Measurements from ENCODE around the gene TBK1.
A peak's percentile ranks its signal among the peaks of the same experiment; 100 is the strongest.
"Not testable (repeated sequence)": the region's sequence is repeated elsewhere in the genome, so short reads cannot be mapped to it uniquely, and the experiment has no call there.

The TBK1 gene

DNA sequence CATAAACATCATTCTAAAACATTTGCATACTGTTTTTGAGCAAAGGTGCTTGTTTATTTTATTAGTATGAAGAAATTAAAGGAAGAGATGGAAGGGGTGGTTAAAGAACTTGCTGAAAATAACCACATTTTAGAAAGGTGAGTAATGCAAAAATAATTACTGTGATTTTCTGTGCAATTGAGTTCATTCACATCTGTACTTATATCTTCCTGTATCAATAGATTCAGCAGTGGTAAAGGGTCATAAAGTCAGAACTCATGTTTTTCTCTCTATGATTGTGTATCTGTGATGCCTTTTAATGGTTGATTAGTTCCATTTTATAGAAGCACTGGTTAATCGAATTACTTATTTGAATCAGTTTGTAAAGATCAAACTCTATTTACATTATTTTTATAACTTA lies 46.0 kb downstream of the TBK1 start:
- no peak for DNase-seq

DNA sequence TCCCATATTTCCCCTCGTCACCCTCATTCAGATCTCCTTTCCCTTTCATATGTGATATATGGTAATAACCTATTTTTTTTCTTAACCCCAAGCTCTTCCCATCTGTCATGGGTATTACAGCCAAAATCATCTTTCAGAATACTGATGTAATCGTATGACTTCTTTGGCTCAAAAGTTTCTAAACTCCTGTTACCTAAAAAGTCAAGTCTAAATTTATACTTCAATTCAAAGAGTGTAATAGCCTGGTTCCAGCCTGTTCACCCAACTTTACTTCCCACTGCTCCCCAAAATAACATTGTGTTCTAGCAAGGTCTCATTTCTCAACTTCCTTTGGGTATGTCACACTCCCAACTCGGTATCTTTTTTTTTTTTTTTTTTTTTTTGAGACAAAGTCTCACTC lies 48.5 kb downstream of the TBK1 start:
- DNase-seq, result no peak

DNA sequence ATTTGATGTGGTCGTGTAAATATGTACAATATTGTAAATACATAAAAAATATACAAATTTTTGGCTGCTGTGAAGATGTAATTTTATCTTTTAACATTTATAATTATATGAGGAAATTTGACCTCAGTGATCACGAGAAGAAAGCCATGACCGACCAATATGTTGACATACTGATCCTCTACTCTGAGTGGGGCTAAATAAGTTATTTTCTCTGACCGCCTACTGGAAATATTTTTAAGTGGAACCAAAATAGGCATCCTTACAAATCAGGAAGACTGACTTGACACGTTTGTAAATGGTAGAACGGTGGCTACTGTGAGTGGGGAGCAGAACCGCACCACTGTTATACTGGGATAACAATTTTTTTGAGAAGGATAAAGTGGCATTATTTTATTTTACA lies 49.6 kb downstream of the TBK1 start:
- DNase-seq, result no peak

DNA sequence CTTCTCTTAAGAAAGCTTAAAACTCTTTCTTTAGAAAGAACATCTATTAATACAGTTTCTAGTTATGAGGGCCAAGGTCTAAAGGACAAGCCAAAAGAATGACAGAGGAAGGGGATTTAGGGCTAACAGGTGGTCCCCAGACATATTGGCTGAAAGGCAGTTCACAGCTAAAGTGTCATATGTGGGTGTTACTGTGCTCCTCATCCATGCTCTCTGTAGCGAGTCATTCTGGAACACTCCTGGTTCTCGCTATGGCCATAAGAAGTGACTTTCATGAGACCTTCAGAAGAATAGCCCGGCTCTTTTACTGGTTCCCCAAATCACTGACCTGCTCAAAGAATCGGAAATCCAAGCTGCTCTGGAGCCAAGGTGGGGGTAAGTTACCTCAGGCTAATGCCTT lies 55.0 kb downstream of the TBK1 start:
- DNase-seq, result no peak

DNA sequence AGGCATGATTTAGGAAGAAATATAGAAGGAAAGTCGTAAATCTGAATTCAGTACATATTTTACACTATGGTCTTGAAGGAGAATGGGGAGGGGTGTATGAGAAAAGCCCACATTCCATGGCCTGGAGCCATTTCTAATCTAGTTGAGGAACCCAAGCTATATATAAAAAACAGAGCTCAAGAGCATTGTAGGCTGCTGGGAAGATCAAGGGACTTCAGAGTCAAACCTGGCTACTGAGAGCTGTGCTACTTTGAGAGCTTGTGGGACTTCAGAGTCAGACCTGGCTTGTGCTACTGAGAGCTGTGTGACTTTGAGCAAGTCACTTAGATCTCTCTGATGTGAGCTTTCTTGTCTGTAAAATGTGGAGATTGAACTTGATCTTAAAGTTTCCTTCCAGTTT lies 58.7 kb downstream of the TBK1 start:
- DNase-seq, result no peak

DNA sequence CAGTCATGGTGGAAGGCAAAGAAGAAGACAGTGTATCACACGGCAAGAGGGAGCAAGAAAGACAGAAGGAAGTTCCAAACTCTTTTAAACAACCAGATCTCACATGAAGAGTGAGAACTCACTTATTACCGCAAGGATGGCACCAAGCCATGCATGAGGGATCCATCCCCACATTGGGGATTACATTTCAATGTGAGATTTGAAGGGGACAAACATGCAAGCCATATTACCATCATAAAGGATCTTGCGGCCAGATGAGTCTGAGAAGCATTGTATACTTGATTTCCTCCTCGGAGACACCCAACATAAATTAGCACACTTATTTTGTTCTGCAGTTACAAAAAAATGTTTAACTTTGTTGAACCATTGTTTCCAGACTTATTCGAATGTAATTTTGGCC lies 66.5 kb downstream of the TBK1 start:
- DNase-seq, result no peak

DNA sequence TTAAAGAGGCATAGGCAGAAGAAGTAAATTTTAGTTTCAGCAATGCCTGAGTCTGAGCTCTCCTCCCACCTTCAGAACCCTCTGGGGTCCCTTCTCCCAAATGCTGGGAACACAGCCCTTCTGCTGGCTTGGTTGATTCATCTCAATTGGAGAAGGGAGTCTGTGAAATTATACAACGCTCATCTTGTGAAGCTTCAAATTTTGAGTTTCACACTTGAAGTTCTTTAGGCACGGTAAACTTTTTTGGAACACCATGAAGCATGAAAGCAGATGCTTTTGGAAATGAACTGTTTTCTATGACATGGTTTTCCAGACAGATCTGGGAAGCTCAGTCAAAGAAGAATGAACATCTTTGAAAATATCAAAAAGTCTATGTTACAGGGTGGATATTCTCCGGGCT lies 69.9 kb downstream of the TBK1 start:
- no peak for DNase-seq

DNA sequence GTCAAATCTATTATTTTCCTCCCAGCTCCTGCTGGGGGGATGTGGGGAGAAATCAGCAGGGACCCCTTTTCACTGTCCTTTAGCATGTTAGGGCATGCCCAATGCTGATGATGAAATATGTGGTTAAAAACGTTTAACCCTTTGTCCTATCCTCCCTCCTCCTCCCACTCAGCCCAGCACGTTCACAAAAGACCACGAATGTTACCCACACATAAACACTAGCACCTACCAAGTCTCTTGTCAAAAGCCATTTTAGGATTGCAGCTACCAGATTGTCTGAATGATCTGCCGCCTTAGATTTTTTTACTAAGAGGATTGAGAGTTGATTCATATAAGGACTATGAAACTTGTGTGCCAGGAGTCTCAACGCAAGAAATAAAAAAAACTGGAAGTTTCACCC lies 70.4 kb downstream of the TBK1 start:
- DNase-seq, result peak; percentile 67

DNA sequence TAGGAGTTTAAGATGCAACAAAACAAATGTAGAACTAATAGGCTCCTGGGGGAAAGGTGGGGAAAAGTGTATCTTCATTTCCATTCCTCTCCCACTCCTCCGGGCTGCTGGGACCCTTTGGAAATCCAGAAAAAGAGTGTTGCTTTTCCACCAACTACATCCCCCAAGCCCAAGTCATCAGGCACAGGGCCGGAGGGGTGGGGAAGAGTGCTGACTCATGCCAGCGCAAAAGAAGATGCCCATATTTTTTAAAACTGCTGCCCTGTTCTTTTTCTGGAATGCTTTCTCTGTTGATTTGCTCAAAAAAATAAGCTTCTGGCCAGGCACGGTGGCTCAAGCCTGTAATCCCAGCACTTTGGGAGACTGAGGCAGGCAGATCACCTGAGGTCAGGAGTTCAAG lies 70.9 kb downstream of the TBK1 start:
- no peak for DNase-seq

DNA sequence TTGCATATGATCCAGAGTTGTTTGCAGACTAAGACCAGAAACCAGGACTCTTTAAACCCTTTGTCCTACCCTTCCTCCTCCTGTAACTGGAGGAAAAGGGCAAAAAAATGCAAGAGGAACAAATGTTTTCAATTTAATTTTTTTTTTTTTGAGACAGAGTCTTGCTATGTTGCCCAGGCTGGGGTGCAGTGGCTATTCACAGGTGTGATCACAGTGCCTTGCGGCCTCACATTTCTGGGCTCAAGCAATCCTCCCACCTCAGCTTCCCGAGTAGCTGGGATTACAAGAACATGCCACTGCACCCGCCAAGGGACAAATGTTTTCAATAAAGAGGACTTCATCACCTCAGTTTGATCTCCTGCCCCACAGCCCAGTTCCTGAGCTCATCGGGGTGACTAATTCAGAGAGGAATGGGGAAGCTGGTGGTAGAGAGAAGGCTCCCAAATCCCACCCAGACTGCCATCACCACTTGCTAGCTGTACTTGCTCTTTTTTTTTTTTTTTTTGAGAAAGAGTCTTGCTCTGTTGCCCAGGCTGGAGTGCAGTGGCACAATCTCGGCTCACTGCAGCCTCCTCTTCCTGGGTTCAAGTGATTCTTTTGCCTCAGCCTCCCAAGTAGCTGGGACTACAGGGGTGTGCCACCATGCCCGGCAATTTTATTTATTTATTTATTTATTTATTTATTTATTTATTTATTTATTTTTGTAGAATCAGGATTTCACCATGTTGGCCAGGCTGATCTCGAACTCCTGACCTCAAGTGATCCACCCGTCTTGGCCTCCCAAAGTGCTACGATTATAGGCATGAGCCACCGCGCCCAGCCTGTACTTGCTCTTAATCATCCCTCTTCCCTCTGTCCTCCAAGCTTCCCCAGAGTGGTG lies 71.9 kb downstream of the TBK1 start:
- DNase-seq, result not testable (repeated sequence)

DNA sequence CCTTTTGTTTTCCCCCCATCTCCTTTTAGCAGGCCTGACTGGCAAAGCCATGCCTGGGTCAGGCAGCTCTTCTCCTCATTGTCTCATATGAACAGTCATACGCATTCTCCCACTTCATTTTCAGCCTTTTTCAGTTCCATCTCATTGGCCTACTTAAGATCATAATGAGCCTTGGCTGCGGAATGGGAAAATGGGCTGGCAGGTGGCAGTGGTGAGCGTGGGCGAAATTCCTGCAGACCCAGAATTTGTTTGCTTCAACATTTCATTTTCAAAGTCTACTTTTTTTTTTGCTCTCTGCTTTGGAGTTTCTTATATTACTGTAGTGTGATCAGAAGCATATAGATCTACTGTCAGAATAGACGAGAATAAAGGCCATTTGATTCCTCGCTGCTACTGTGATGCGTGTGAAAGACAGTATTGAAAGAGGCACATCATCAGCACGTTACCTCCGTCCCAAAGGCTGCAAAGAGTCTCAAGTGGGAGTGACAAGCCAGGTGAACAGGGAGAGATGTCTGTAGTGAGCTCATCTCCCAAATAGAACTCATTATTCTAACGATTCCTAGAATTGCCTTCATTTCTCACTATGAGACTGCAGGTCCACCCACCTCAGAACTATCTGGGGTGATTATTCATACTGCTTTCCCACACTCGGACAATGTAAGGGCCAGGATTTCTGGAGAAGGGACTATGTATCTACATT lies 73.7 kb downstream of the TBK1 start:
- DNase-seq, result peak; percentile 18

DNA sequence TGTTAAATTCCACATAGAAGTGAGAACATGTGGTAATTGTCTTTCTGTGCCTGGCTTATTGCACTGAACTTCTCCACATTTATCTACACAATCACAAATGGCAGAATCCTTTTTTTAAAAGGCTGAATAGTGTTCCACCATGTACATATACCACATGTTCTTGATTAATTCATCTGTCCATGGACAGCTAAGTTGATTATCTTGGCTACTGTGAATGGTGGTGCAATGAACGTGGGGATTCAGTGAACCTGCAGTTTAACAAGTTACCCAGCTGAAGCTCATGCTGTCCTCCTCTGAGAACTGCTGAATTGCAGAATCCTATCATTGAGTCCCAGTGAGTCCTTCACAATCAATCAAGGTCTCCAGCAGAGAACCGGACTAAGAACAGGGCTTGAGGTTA lies 74.9 kb downstream of the TBK1 start:
- no peak for DNase-seq

DNA sequence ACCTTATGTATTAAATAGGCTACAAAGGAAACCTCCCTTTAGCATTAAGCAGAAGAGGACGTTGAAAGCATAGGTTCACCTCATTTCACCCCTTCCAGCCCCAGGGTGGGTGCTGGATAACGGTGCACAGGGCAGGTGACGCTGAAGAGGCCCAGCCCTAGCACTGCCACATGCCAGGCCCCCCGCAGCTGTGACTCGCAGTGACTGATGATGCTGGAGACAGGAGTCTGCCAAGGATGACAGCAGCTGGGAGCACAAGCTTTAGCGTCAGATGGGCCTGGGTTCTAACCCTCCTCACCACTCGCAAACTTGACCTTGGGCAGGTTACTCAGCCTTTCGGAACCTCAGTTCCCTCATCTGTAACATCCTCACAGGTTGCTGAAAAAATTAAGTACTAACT lies 76.7 kb downstream of the TBK1 start:
- no peak for DNase-seq

DNA sequence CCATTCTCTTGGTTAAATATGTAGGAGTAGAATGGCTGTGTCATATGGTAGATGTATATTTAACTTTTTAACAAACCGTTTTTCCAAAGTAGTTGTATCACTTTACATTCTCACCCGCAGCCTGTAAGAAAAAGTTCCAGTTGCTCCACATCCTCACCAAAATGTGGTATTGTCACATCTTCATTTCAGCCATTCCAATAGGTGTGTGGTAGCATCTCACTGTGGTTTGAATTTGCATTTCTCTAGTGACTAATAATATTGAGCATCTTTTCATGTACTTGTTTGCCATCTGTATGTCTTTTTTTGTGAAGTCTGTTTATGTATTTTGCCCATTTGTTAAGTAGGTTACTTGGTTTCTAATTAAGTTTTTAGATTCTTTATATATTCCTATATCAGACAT lies 78.6 kb downstream of the TBK1 start:
- DNase-seq, result no peak

DNA sequence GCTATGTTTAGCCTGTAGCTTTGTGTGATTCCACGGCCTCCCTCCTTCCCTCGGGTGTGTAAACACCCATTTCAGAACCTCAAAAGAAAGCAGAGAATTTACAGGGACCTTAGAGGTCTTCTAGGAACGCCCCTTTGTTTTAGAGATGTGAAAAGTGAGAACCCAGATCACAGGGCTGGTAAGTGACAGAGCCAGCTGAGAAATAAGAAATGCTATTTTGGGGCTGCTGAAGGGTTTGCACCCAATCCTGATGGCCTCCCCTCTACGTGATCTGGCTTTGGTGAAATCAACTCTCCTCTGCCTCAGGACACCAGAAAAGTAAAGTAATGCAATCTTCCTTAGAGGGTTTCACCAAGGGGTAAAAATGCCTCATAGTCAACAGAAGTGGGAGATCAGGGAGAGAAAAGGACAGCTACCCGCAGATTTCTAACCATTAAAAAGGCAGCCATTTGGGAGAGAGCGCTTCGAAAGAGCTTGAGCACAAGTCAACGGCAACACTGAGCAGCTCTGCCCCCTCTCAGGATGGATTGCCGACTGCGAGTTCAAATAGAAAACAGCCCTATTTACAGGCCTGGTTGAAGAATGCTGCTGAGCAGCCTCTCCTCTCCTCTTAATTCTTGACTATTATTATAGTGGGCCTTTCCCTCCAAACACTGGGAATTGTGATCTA lies 79.9 kb downstream of the TBK1 start:
- DNase-seq, result peak; percentile 55

DNA sequence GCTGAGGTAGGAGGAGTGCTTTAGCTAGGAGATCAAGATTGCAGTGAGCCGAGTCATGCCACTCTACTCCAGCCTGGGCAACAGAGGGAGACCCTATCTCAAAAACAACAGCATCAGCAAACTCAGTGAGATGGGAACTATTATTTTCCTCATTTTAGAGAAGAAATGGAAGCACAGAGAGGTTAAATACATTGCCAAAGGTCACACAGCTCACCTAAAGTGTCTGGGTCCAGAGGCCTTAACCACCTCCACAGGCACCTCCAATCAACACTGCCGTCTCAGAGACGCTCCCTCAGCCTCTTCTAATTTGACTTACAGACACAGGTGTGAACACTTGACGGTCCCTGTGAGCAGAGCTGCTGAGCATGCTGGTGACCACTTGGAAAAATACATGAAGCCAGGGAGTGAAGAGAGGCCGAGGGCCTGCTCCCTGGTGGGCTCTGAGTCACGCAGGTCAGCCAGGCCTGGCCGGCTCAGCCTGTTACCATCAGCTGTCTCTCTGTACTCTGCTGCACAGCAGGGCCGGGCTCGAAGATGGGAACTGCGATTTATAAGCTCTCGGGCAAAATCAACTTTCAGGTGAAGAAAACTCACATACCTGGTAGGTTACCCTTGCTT lies 80.9 kb downstream of the TBK1 start:
- DNase-seq, result no peak

DNA sequence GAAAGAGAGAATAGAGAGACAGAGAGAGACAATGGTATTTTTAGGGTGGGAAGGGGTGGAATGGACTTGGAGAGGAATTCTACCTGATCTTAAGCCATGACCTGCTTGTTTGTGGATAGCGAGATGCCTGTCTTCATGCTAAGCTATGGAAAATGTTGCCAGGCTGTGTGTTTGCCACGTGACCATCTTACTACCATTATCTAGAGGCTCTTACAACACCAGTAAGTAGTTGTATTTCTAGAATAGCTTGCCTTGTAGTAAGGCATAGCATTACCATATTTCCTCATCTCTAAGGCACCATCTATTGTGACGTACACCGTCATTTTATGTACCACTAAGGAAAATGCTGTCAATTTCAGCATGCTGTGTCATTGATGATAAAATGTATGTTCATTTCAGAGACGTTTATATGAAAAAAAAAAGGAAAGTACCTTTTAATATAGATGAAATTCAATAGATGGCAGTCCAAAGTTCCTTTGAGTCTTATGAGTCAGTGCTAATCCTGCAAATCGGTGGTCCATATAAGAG lies 82.8 kb downstream of the TBK1 start:
- DNase-seq, result no peak

DNA sequence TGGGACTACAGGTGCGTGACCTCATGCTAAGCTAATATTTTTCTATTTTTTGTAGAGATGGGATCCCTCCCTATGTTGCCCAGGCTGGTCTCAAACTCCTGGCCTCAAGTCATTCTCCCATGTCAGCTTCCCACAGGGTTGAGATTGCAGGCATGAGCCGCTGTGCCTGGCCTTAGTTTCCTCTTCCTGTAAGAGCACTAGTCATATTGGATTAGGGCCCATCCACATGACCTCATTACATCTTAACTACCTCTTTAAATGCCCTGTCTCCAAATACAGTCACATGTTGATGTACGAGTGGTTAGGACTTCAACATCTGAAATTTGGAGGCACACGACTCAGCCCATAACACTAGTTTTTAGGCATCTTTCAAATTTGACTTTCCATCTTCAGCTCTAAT lies 86.2 kb downstream of the TBK1 start:
- no peak for DNase-seq

DNA sequence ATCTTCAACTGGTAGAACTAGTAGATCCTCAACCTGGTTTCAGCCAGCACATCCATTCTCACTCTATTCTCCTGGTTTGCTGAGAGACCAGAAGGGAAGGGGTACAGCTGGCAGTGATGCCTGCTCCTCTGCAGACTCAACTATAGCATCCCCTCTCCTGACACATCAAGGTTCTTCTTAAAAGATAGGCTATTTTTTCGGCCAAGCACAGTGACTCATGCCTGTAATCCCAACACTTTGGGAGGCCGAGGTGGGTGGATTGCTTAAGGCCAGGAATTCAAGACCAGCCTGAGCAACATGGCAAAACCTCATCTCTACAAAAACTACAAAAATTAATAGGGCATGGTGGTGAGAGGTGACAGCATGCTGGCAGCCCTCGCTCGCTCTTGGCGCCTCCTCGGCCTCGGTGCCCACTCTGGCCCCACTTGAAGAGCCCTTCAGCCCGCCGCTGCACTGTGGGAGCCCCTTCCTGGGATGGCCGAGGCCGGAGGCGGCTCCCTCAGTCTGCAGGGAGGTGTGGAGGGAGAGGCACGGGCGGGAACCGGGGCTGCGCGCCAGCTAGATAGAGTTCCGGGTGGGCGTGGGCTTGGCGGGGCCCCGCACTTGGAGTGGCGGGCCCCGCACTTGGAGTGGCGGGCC lies 90.6 kb downstream of the TBK1 start:
- not testable (repeated sequence) for DNase-seq

DNA sequence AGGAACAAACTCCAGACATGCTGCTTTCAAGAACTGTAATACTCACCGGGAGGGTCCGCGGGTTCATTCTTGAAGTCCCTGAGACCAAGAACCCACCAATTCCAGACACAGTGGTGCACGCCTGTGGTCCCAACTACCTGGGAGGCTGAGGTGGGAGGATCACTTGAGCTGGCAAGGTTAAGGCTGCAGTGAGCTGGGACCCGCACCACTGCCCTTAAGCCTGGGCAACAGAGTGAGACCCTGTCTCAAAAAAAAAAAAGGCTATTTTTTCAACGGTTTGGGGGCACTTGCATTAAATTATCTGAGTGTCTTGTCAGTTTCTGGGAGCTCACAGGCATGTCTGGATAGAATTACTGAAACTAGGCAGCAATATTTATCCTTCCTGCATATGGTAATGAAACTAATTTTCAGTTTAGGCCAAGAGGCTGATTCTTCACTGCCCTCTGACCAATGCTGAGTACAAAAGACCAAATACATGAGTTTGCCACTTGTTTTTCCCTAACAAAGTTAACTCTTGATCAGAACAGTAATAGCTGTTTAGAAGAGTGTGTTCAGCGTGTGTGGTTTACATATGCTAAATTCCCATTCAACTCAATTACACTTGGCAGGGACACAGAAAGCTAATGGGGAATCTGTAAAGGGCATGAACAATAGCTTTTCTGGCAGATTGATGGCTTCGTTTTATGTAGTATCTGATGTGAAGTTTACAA lies 92.6 kb downstream of the TBK1 start:
- DNase-seq, result no peak

DNA sequence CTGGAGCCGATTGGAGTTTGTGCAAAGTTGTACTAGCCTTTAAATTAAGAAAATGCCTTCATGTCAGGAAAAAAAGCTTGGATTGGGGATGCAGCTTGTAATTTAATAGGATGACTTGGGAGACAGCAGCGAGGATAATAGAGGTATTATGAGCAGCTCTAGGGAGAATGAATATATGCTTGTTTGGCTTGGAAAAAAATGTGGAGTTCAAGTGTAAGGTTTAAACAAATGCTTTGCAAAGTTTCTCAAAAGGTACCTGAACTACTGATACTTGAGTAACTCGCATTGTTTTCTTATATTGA lies 93.1 kb downstream of the TBK1 start:
- no peak for DNase-seq

DNA sequence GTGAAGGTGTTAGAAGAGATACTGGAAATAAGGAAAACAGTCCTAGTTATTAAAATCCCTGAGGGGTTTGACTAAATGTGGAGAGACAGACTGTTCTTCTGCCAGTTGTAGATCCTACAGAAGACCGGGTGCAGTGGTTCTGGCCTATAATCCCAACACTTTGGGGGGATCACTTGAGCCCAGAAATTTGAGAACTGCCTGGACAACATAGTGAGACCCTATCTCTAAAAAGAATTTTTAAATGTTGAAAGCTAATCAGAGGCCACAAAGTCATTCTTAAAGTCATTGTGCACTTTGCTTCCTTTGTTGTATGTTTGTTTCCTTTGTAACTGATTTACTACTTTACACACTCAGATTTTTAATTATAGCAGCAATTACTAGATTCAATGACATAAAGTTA lies 97.2 kb downstream of the TBK1 start:
- DNase-seq, result no peak

Measured in NCI-H2227 treated with DMSO at 0.1 percent for 48 hours (cell line).